SH-SY5Y (cell line): ENCODE data around the gene NGFR.

ENCODE experiments used
- GATA2 ChIP-seq: IDR thresholded peaks from 2 replicates; pipeline ENCODE4 v1.6.1; 2011; ENCODE audit warnings: mild to moderate bottlenecking, low read depth, low read length
- GATA3 ChIP-seq: IDR thresholded peaks from 2 replicates; pipeline ENCODE4 v1.6.1; 2011; ENCODE audit warnings: low read depth, mild to moderate bottlenecking, low read length, moderate library complexity

DNA sequence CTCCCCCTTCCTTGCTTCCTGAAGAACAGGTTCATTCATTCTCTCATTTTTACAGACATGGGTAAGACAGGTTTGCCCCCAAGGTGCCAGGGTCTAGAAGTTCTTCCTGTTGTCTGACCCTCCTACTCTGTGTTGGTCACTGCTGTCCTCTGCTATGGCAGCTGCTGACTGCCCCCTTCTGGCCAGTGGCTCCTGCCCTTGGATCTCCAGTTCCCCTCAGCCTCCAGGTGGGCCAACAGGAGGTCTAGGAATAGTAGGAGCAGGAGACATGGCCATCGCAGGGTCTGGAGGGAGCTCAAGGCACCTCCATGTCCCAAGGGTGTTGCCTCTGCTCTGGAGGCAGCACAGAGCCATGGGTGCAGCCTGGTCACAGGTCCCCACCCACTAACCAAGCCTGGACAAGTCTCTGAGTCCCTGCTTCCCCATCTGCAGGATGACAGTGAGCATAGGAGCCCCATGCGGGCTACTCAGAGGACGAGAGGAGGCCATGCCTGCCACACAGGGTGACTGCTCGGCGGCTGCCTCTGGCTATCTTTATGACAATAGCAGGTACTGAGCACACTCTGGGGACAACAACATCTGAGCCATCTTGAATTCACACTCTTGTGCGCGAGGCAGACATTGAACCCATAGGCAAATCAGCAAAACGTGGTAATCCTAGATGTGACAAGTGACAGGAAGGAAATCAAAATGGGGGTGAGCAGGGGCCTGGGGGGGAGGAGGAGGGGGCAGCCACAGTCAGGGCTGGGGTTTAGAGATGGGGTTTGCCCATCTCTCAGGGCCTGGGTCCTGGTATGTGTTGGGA lies 53.6 kb downstream of the NGFR start:
- no peak for TF ChIP-seq GATA3
- no peak for TF ChIP-seq GATA2
